ENCODE data around the gene ZNF341.

The ZNF341 gene

DNA sequence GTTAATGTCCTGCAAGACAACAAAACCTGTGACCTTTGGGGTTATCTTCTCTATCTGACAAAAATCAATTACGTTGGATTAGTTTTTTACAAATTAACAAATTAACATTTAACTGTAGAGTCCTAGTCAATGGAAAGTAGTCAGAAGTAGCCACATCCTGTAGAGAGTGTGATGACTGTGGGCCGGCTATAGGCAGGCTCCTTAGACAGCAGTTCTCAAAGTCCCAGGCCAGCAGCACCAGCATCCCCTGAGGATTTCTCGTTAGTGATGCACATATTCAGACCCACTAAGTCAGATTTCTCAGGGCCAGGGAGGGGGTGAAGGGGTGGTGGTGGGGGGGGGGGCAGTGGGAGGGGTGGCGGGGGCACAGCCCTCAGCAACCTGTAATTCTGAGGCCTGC lies 37.2 kb downstream of the ZNF341 start:
- TF ChIP-seq, protein P1, sequence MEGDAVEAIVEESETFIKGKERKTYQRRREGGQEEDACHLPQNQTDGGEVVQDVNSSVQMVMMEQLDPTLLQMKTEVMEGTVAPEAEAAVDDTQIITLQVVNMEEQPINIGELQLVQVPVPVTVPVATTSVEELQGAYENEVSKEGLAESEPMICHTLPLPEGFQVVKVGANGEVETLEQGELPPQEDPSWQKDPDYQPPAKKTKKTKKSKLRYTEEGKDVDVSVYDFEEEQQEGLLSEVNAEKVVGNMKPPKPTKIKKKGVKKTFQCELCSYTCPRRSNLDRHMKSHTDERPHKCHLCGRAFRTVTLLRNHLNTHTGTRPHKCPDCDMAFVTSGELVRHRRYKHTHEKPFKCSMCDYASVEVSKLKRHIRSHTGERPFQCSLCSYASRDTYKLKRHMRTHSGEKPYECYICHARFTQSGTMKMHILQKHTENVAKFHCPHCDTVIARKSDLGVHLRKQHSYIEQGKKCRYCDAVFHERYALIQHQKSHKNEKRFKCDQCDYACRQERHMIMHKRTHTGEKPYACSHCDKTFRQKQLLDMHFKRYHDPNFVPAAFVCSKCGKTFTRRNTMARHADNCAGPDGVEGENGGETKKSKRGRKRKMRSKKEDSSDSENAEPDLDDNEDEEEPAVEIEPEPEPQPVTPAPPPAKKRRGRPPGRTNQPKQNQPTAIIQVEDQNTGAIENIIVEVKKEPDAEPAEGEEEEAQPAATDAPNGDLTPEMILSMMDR (IDR thresholded peaks at IDR 0.05; ENCODE audit: control insufficient read depth, extremely low read depth, insufficient read depth): no peak
- DNase-seq (ENCODE audit: low read depth): no peak
- no peak overlapping the region for H3K4me3 ChIP-seq (ENCODE audit: low read depth, low read length)

DNA sequence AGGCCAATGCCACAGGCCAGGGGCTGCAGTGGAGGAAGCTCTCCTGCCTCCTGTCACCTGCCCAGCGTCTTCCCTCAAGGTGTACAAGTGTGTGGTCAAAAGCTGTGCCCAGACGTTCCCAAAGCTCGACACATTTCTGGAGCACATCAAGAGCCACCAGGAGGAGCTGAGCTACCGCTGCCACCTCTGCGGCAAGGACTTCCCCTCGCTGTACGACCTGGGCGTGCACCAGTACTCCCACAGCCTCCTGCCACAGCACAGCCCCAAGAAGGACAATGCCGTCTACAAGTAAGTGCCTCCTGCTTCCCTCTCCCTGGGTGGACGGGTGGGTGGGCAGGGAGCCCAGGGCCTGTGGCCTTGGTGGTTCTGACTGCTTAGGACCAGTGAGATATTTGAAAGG lies 38.2 kb downstream of the ZNF341 start:
- no peak overlapping the region for H3K4me3 ChIP-seq (ENCODE audit: low read depth, low read length)
- TF ChIP-seq, protein P1 (IDR thresholded peaks at IDR 0.05; ENCODE audit: control insufficient read depth, extremely low read depth, insufficient read depth): no peak
- DNase-seq (ENCODE audit: low read depth): no peak

DNA sequence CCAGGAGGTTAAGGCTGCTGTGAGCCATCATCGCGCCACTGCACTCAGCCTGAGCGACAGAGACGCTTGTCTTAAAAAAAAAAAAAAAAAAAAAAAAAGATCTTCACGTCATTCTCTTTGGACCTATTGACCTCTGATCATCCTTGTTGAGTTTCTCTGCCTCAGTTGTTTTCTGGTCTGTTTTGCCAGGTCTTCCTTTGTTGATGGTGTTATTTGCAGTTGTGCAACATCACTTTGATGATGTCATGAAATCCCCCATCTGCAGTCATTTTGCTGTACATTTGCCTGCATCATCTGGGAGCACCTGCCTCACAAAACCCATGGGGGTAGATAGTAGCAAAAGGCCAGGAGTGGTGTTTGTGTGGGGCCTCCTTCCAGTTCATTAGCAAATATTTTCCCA lies 40.1 kb downstream of the ZNF341 start:
- no peak overlapping the region for H3K4me3 ChIP-seq (ENCODE audit: low read depth, low read length)
- TF ChIP-seq, protein P1 (IDR thresholded peaks at IDR 0.05; ENCODE audit: control insufficient read depth, extremely low read depth, insufficient read depth): no peak
- DNase-seq (ENCODE audit: low read depth): no peak

DNA sequence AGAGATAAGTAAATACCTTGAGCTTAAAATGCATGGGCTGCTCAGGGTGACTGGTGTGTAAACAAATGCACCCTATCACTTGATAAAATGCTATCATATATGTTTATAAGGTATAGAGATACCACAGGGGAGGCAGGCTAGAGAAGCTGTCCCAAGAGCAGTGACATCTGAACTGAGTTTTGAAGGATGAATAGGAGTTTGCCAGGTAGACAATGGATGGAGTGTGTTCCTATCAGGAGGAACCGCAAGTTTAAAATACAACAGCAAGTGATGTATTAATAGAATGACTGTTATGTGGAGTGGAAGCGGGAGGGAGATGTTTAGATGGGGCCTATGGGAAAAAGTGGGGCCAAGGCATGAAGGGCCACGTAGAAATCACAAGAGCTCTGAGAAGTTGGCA lies 40.6 kb downstream of the ZNF341 start:
- no peak for DNase-seq (ENCODE audit: low read depth)
- TF ChIP-seq, protein P1 (IDR thresholded peaks at IDR 0.05; ENCODE audit: control insufficient read depth, extremely low read depth, insufficient read depth): no peak

DNA sequence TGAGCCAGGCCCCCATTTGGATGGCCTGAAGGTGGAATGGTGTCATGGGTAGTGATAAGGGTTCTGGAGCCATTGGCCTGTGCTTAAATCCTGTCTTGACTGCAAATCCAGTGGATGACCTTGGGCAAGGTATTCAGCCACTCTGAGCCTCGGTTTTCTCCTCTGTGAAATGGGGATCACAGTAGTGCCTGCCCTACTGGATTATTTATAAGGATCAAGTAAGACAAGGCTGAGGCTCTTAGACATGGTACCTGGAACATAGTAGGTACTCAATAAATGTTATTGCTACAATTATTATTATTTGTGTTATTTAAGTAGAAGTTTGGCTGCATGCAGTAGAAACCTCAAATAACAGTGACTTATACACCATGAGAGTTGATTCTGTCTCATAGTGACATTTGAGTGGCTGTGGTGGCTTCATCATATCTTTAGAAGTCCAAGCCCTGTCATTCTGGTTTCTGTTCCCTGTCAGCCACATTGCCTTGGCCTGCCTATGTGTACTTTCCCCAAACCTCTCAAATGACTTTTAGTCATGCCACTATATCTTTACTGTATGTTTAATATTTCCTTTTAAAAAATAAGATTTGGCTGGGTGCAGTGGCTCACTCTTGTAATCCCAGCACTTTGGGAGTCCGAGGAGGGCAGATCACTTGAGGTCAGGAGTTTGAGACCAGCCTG lies 41.8 kb downstream of the ZNF341 start:
- no peak overlapping the region for H3K4me3 ChIP-seq (ENCODE audit: low read depth, low read length)
- DNase-seq (ENCODE audit: low read depth): no peak
- TF ChIP-seq, protein P1 (IDR thresholded peaks at IDR 0.05; ENCODE audit: control insufficient read depth, extremely low read depth, insufficient read depth): no peak

More for the DNA sequence above, 40.6 kb downstream of the ZNF341 start:
- no peak overlapping the region for H3K4me3 ChIP-seq (ENCODE audit: low read depth, low read length)

DNA sequence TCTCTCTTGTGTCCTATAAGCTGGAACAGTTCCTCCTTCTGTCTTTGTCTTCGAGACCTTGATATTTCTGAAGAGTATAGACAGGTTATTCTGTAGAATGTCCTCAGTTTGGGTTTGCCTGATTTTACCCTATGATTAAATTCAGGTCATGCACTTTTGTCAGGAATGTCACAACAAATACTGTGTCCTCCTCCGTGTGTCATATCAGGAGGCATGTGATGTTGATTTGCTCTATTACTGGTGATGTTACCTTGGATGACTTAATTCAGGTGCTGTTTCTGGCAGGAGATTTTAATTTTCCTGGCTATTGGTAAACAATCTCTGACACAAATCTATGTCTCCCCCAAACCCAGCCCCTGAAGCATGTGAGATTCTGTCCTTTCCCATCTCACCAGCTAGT lies 46.0 kb downstream of the ZNF341 start:
- H3K4me3 ChIP-seq (ENCODE audit: low read depth, low read length): no peak overlapping the region
- TF ChIP-seq, protein P1 (IDR thresholded peaks at IDR 0.05; ENCODE audit: control insufficient read depth, extremely low read depth, insufficient read depth): no peak
- DNase-seq (ENCODE audit: low read depth): no peak

DNA sequence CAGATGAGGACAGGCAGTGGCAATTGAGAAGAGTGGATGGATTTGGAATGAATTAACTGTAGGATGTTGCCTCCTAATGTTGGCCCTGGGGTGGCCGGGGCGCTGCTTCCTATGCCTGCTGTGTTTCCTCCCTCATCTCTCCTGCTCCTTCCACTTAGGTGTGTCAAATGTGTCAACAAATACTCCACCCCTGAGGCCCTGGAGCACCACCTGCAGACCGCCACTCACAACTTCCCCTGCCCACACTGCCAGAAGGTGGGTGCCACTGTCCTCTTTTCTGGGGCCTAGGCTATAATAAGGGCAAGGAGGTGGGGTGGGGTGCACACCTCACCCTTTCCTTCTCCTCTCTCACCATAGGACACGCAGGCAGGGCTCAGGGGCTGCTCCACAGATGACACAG lies 49.3 kb downstream of the ZNF341 start:
- DNase-seq (ENCODE audit: low read depth): no peak
- TF ChIP-seq, protein P1 (IDR thresholded peaks at IDR 0.05; ENCODE audit: control insufficient read depth, extremely low read depth, insufficient read depth): no peak
- no peak overlapping the region for H3K4me3 ChIP-seq (ENCODE audit: low read depth, low read length)
